Measurements from ENCODE around the gene MSMB.

DNA sequence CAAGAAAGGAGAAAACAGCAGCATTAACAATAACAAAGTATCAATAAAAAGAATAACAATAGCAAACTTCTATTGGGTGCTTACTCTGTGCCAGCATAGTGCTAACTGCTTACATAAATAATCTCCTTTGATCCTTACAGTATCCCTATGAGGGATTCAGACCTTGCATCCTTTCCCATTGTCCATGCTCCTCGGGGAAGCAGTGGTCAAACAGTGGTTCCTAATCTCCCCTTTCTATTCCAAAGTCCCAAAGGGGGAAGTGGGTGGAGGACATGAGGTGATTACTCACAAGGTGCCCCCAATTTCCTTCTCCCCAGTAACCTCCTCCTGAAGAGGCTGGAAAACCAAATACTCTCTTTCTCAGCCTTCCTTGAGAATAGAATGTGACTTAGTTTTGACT is 22.0 kb upstream of the MSMB start:
- TF ChIP-seq FOXP2 (optimal IDR thresholded peaks at IDR 0.05; ENCODE audit: borderline replicate concordance, extremely low read depth, extremely low read length, insufficient read depth) (no peak), POLR2AphosphoS5 (IDR thresholded peaks at IDR 0.05; ENCODE audit: low read depth, low read length) (no peak)
